ENCODE results near the gene TNFRSF25. TPM values are rescaled to one million over a fixed set of nuclear protein-coding genes. Genes with fewer than 3 reads are reported as not detected.

The TNFRSF25 gene
- 6.8 TPM for polyA plus RNA-seq (2012; ENCODE audit: insufficient read depth, insufficient read length, low read depth)

GRCh38 chr1:6466023-6466422 is at the start of gene TNFRSF25:
Gene TNFRSF25 (minus strand): TSS chr1:6466173. CDS start chr1:6466107, 66 bp downstream.
- TF ChIP-seq CTCF (IDR thresholded peaks at IDR 0.05; ENCODE audit: low read depth, low read length) = no peak
- Histone ChIP-seq H3K4me1 (no peaks in the 10 kb centered on the region), H3K27me3 (no peaks in the 10 kb centered on the region), H3K36me3 (no peaks in the 10 kb centered on the region), H3K9me3 (no peaks in the 10 kb centered on the region), H3K4me3 (ENCODE audit: low read depth, low read length) (no peak within 1 kb of the TSS)
- DNase-seq = no peak

- Histone ChIP-seq H3K27me3 (no peaks in the 10 kb centered on the region), H3K36me3 (no peaks in the 10 kb centered on the region), H3K4me1 (peaks cover 16% of the 10 kb centered on the region), H3K9me3 (no peaks in the 10 kb centered on the region), H3K4me3 (ENCODE audit: low read depth, low read length) (no peak overlapping the region)
- TF ChIP-seq CTCF (IDR thresholded peaks at IDR 0.05; ENCODE audit: low read depth, low read length) = no peak
- no peak for DNase-seq
Observed at GRCh38 chr1:6515771-6516170, 49.8 kb upstream of the TNFRSF25 start.

GRCh38 chr1:6513320-6513801 is 47.4 kb upstream of the TNFRSF25 start:
- no peaks in the 10 kb centered on the region for H3K36me3 ChIP-seq
- no peaks in the 10 kb centered on the region for H3K9me3 ChIP-seq
- no peak overlapping the region for H3K4me3 ChIP-seq (ENCODE audit: low read depth, low read length)
- no peak for TF ChIP-seq CTCF (IDR thresholded peaks at IDR 0.05; ENCODE audit: low read depth, low read length)
- H3K4me1 ChIP-seq = peaks cover 22% of the 10 kb centered on the region
- no peak for DNase-seq
- no peaks in the 10 kb centered on the region for H3K27me3 ChIP-seq

- TF ChIP-seq CTCF (IDR thresholded peaks at IDR 0.05; ENCODE audit: low read depth, low read length) = no peak
- no peaks in the 10 kb centered on the region for H3K36me3 ChIP-seq
- no peak overlapping the region for H3K4me3 ChIP-seq (ENCODE audit: low read depth, low read length)
- no peaks in the 10 kb centered on the region for H3K9me3 ChIP-seq
- peaks cover 27% of the 10 kb centered on the region for H3K4me1 ChIP-seq
- no peak for DNase-seq
- H3K27me3 ChIP-seq = no peaks in the 10 kb centered on the region
Observed at GRCh38 chr1:6512908-6513280, 46.9 kb upstream of the TNFRSF25 start.

GRCh38 chr1:6512245-6512907 is 46.4 kb upstream of the TNFRSF25 start:
- no peak for DNase-seq
- no peaks in the 10 kb centered on the region for H3K9me3 ChIP-seq
- TF ChIP-seq CTCF (IDR thresholded peaks at IDR 0.05; ENCODE audit: low read depth, low read length) = no peak
- no peaks in the 10 kb centered on the region for H3K36me3 ChIP-seq
- no peak overlapping the region for H3K4me3 ChIP-seq (ENCODE audit: low read depth, low read length)
- peaks cover 32% of the 10 kb centered on the region for H3K4me1 ChIP-seq
- H3K27me3 ChIP-seq = no peaks in the 10 kb centered on the region

GRCh38 chr1:6511561-6512244 is 45.7 kb upstream of the TNFRSF25 start:
- Histone ChIP-seq H3K4me3 (ENCODE audit: low read depth, low read length) (no peak overlapping the region), H3K9me3 (no peaks in the 10 kb centered on the region), H3K36me3 (no peaks in the 10 kb centered on the region), H3K27me3 (no peaks in the 10 kb centered on the region), H3K4me1 (peaks cover 34% of the 10 kb centered on the region)
- no peak for TF ChIP-seq CTCF (IDR thresholded peaks at IDR 0.05; ENCODE audit: low read depth, low read length)
- DNase-seq = no peak
